Gastrocnemius medialis (tissue), 4 donors: ENCODE measurements around the gene ZNF76. TPM values are rescaled to one million over a fixed set of nuclear protein-coding genes. Genes with fewer than 3 reads are reported as not detected.

ENCODE experiments used
- ATAC-seq, 2 donors: fragments of 150-250 bp; one replicate each; pipeline ENCODE4 v1.9.1; 2016
- DNase-seq, 2 donors: peaks; one replicate each; pipeline ENCODE4 v3.0.0-alpha.2; 2019
- H3K27ac ChIP-seq, 4 donors: fragments of 200-600 bp; sonication (generic); 1 replicate in 1 of 4; 2 replicates in 3 of 4; pipeline ENCODE4 v1.5.1; 2016 to 2018; ENCODE audit warnings: mild to moderate bottlenecking in 2 of 4, moderate library complexity in 1 of 4
- H3K27me3 ChIP-seq, 3 donors: fragments of 200-600 bp; sonication (generic) in 2 of 3; 1 replicate in 1 of 3; 2 replicates in 2 of 3; pipeline versions ENCODE4 v1.5.1 to v1.6.0; 2016 to 2019; ENCODE audit warnings: mild to moderate bottlenecking in 1 of 3, moderate library complexity in 1 of 3
- H3K36me3 ChIP-seq, 2 donors: fragments of 200-600 bp; sonication (generic) in 1 of 2; one replicate each; pipeline ENCODE4 v1.5.1; 2017 to 2018
- H3K4me1 ChIP-seq, 2 donors: fragments of 200-600 bp; sonication (generic) in 1 of 2; one replicate each; pipeline ENCODE4 v1.5.1; 2016 to 2017; ENCODE audit warnings: mild to moderate bottlenecking in 2 of 2
- H3K4me3 ChIP-seq, 4 donors: fragments of 200-600 bp; sonication (generic) in 3 of 4; 1 replicate in 1 of 4; 2 replicates in 3 of 4; pipeline ENCODE4 v1.5.1; 2016 to 2019; ENCODE audit warnings: mild to moderate bottlenecking in 2 of 4
- H3K9me3 ChIP-seq, 3 donors: fragments of 200-600 bp; sonication (generic) in 2 of 3; 1 replicate in 1 of 3; 2 replicates in 2 of 3; pipeline ENCODE4 v1.5.1; 2016 to 2019
- POLR2A ChIP-seq, 2 donors: fragments of 450-650 bp; IDR thresholded peaks; one replicate each; pipeline ENCODE4 v1.6.1; 2017; ENCODE audit warnings: antibody characterized with exemption in 2 of 2, mild to moderate bottlenecking in 2 of 2, moderate library complexity in 2 of 2
- in situ Hi-C, 4 donors: fragments of 200-750 bp; cut with MboI; loops; one replicate each; pipeline versions ENCODE4 v1.15.0 to v1.8.0; 2017; ENCODE audit warnings: low sequenced_read_pairs in 4 of 4
- intact Hi-C: fragments of 100-400 bp; cut with DNase I; formaldehyde crosslinking; loops from one replicate; pipeline ENCODE4 v1.15.1; 2023; ENCODE audit warnings: low total_unique reads
- total RNA-seq, 4 donors: library from RNA; depleted of rRNA; stranded (reverse); fragments of >200 nt; gene quantifications; one replicate each; pipeline versions ENCODE4 v1.1.0 to v1.2.3, GENCODE V29; 2016
- TF ChIP-seq, protein P1 (sequence below), 5 experiments: fragments of 450-650 bp in 3 of 5; fragments of 200-600 bp in 2 of 5; sonication (generic) in 2 of 5; IDR thresholded peaks in 4 of 5; conservative IDR thresholded peaks in 1 of 5; 1 replicate in 4 of 5; 2 replicates in 1 of 5; pipeline ENCODE4 v1.5.1; 2016 to 2019; ENCODE audit warnings: antibody characterized with exemption in 5 of 5, mild to moderate bottlenecking in 3 of 5, moderate library complexity in 3 of 5

ZNF76 gene
- total RNA-seq, 4 donors from 2014 or later = 26.1 to 35.2 (median 27.5) TPM

DNA sequence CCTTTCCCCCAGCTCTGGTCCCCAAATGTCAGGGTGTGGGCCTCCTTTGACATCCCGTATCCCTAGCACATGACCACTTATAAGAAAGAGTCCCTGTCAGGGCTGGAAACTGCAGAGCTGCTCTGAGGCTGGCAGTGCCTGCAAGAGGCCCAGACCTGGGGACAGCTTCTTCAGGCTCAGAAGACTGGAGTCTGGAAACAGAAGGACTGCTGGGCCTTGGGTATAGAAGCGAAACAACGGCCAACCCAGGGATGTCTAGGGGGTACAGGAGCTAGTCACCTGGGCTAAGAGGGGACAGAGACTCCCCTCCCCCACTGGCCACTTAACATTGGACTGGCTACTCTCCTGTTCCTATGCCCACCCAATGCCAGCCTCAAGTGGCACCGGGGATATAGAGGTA is 41.1 kb upstream of the ZNF76 start:
- Histone ChIP-seq H3K27me3 (peaks cover 31 to 46% (median 44%) of the 10 kb centered on the region in 3 donors), H3K4me3 (no peak overlapping the region), H3K27ac (no peak overlapping the region), H3K4me1 (peaks cover 13 to 16% of the 10 kb centered on the region in 2 donors), H3K36me3 (no peaks in the 10 kb centered on the region), H3K9me3 (no peaks in the 10 kb centered on the region)
- DNase-seq (no peak), ATAC-seq (no peak)
- in situ Hi-C loops = no loop called here
- TF ChIP-seq, protein P1, sequence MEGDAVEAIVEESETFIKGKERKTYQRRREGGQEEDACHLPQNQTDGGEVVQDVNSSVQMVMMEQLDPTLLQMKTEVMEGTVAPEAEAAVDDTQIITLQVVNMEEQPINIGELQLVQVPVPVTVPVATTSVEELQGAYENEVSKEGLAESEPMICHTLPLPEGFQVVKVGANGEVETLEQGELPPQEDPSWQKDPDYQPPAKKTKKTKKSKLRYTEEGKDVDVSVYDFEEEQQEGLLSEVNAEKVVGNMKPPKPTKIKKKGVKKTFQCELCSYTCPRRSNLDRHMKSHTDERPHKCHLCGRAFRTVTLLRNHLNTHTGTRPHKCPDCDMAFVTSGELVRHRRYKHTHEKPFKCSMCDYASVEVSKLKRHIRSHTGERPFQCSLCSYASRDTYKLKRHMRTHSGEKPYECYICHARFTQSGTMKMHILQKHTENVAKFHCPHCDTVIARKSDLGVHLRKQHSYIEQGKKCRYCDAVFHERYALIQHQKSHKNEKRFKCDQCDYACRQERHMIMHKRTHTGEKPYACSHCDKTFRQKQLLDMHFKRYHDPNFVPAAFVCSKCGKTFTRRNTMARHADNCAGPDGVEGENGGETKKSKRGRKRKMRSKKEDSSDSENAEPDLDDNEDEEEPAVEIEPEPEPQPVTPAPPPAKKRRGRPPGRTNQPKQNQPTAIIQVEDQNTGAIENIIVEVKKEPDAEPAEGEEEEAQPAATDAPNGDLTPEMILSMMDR (IDR thresholded peaks at IDR 0.05 in 4 of 5, conservative IDR thresholded peaks at IDR 0.05 in 1 of 5) = no peak
- TF ChIP-seq POLR2A (IDR thresholded peaks at IDR 0.05) = no peak
- intact Hi-C loops = no loop called here

DNA sequence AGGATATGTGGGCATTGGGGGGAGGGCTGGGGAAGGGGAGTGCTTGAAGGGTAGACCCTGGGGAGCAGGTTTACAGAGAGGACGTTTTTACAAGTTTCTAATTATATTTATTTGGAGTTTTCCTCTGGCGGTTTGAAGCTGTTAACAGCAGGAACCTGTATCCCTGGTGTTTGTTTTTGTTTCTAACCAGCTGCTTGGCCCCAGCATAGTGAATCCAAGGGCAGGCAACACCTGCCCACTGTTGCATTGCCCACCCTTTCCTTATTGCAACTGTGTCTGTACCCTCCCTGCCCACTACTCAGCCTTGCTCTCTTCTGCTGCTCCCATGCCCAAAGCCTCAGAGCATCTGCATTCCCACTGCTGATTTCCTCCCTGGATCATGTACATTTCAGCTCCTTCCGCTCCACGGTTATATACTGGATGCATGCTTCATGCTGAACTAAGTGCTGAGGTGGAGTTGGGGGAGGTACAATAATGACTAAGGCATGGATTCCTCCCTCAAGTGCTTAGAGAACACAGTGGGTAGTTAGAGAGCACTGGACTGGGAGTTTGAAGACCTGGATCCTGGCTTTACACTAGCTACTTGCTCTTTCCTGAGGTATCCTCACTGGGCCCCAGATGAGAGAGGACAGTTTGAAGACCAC is 39.7 kb upstream of the ZNF76 start:
- DNase-seq (no peak), ATAC-seq (no peak)
- Histone ChIP-seq H3K27me3 (peaks cover 20 to 33% (median 30%) of the 10 kb centered on the region in 3 donors), H3K36me3 (no peaks in the 10 kb centered on the region), H3K9me3 (no peaks in the 10 kb centered on the region), H3K4me3 (no peak overlapping the region), H3K4me1 (peaks cover 4% of the 10 kb centered on the region in 2 donors), H3K27ac (no peak overlapping the region)
- in situ Hi-C loops (no loop called here), intact Hi-C loops (no loop called here)
- no peak for TF ChIP-seq POLR2A (IDR thresholded peaks at IDR 0.05)
- TF ChIP-seq, protein P1 (IDR thresholded peaks at IDR 0.05 in 4 of 5, conservative IDR thresholded peaks at IDR 0.05 in 1 of 5) = no peak

DNA sequence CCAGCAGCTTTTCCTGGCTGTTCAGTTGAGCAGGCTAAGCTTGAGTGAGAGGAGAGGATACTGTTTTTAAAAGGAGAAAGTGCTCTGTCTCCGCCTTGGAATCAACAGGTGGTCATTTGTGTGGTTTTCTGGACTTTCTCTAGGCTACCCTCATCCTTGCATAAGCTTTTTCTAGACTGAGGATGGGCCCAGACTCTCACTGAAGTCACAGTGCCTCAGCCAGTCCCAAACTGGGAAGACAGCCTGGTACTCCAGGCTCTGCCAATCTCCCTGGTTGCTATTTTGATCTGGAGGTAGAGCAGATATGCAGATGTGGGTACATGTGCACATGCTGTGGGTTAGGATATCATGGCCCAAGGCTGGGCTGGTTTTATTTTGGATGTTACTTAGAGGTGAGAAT is 38.8 kb upstream of the ZNF76 start:
- intact Hi-C loops (no loop called here), in situ Hi-C loops (no loop called here)
- DNase-seq (no peak), ATAC-seq (no peak)
- no peak for TF ChIP-seq POLR2A (IDR thresholded peaks at IDR 0.05)
- TF ChIP-seq, protein P1 (IDR thresholded peaks at IDR 0.05 in 4 of 5, conservative IDR thresholded peaks at IDR 0.05 in 1 of 5) = no peak
- Histone ChIP-seq H3K9me3 (no peaks in the 10 kb centered on the region), H3K4me1 (no peaks in the 10 kb centered on the region), H3K27me3 (peaks cover 10 to 24% (median 21%) of the 10 kb centered on the region in 3 donors), H3K36me3 (no peaks in the 10 kb centered on the region), H3K4me3 (no peak overlapping the region), H3K27ac (no peak overlapping the region)

DNA sequence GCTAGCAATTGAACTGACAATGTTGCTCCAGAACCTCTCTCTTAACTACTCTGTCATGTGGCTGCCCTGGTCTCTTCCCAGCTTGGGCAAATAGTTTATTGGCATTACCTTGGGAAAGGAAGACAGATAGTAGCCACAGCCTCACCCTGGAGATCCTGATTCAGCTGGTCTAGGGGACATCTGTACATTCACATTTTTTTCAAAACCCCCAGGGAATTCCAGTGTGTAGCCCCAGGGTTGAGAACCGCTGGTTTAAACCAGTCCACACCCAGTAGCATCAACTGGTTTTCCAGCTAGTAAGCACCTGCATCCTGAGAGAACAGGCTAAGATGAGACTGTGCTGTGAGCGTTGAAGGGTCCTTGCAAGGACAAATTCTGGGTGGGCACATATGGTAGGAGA is 36.1 kb upstream of the ZNF76 start:
- H3K4me1 ChIP-seq = no peaks in the 10 kb centered on the region
- H3K36me3 ChIP-seq = no peaks in the 10 kb centered on the region
- no peak for TF ChIP-seq POLR2A (IDR thresholded peaks at IDR 0.05)
- H3K27me3 ChIP-seq = peaks cover 0 to 5% (median 3%) of the 10 kb centered on the region in 3 donors
- intact Hi-C loops = no loop called here
- ATAC-seq = no peak
- H3K4me3 ChIP-seq = no peak overlapping the region
- H3K27ac ChIP-seq = no peak overlapping the region
- in situ Hi-C loops = no loop called here
- H3K9me3 ChIP-seq = no peaks in the 10 kb centered on the region
- no peak for DNase-seq

DNA sequence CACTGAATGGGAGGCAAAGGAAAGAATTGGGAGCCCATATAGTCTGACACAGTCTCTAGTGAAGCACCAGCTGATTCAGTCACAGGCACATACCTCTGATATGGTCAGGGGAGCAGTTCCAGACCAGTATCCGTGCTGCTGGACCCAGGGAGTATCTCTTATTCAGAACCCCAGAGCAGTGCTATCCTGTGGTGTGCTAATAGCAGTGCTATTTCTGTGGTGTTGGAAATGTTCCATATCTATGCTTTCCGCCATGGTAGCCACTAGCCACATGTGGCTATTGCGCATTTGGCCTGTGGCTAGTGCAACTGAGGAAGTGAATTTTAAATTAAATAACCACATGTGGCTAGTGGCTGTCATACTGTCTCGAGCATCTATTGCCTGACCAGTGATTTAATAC is 34.8 kb upstream of the ZNF76 start:
- ATAC-seq = no peak
- in situ Hi-C loops = loop anchor here in 2 of 4 donors (25.0 kb wide), 1 partner anchor 237 kb away; no protein-coding TSS in a partner anchor
- no peaks in the 10 kb centered on the region for H3K4me1 ChIP-seq

More for the DNA sequence above, 34.8 kb upstream of the ZNF76 start:
- Histone ChIP-seq H3K4me3 (no peak overlapping the region), H3K9me3 (no peaks in the 10 kb centered on the region), H3K27me3 (no peaks in the 10 kb centered on the region), H3K27ac (no peak overlapping the region), H3K36me3 (no peaks in the 10 kb centered on the region)
- TF ChIP-seq POLR2A (IDR thresholded peaks at IDR 0.05) = no peak
- TF ChIP-seq, protein P1 (IDR thresholded peaks at IDR 0.05 in 4 of 5, conservative IDR thresholded peaks at IDR 0.05 in 1 of 5) = no peak
- intact Hi-C loops = no loop called here
- DNase-seq = no peak
